Stimulated activated CD8-positive, alpha-beta memory T cell treated with anti-CD3 and anti-CD28 coated beads, Interleukin-12 subunit alpha, Interleukin-12 subunit beta, amount 100 ng/mL, for 24 hours (primary cell): ENCODE results near the gene TSPAN18.

Source experiments
- DNase-seq: peaks from one replicate; pipeline ENCODE4 v3.0.0-alpha.2; 2020; ENCODE audit errors: extremely low read depth

The TSPAN18 gene

DNA sequence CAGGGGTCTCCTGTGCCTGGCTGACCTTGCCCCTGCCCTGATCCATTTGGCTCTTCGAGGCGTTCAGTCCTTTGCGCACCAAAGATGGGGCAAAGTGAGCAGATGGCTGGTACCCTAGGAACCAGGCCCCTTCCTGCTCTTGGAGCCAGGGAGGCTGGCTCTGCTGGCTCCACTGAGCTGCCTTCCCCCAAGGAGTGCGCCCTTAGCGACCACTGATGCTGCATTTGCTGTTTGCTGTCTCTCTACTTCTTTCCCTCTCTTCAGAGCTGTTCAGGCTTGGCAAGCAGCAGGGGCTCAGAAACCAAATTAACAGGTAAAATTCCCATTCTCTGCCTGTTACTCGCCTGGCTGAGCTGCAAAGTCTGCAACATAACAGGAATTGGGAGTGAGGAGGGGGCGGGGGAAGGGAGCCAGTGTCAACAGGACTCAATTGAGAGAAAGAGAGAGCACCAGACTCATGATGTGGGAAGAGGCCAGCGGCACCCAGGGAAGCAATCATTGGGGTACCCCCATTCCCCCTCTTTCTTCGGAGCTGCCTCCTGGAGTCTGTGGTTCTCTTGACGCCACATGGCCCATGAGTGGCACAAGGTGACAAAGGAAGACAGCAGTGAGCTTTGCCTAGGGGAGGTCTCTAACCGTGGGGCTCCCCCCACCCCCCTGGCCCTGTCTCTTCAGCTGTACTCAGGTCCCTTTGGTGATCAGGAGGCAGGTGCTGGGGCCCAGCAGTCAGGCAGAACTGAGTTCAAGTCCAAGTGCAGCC lies 121.6 kb downstream of the TSPAN18 start:
- no peak for DNase-seq

DNA sequence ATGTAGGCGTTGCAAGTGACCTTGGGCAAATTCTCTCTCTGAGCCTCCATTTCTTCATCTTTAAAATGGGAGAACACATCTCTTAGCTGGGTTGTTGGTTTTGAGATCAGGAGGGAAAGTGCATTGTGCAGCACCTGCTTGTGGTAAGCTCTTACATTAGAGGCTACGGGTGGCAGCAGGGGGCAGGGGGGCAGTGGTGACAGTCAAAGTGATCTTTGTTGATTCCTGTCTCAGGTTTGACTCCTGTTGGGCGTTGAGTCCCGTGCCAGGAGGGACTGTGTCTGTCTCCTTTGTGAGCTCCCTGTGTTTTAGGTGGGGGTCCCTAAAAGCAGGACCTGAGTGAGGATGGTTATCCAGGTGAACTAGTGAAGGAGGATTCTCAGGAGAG lies 122.2 kb downstream of the TSPAN18 start:
- no peak for DNase-seq

GRCh38 chr11:44849424-44849823 lies 122.7 kb downstream of the TSPAN18 start:
- no peak for DNase-seq

GRCh38 chr11:44849922-44850321 lies 123.2 kb downstream of the TSPAN18 start:
- no peak for DNase-seq

DNA sequence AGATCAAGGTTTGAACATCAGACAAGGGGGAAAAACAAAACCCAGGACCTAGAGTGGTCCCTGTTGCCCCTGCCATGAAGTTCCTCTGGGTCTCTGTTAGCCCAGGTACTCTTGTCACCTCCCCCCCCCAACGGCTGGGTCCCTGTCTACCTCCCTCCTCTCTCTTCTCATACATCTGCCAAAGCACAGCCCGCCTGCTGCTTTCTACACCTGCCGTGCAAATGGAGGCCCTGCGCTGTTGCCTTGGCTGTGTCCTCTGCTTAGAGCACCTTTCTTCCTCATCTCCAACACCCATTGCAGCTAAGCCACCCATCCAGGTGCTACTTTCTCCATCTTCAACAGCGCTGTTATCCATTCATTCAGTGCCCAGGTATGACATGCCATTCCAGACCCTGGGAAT lies 124.7 kb downstream of the TSPAN18 start:
- DNase-seq: no peak

DNA sequence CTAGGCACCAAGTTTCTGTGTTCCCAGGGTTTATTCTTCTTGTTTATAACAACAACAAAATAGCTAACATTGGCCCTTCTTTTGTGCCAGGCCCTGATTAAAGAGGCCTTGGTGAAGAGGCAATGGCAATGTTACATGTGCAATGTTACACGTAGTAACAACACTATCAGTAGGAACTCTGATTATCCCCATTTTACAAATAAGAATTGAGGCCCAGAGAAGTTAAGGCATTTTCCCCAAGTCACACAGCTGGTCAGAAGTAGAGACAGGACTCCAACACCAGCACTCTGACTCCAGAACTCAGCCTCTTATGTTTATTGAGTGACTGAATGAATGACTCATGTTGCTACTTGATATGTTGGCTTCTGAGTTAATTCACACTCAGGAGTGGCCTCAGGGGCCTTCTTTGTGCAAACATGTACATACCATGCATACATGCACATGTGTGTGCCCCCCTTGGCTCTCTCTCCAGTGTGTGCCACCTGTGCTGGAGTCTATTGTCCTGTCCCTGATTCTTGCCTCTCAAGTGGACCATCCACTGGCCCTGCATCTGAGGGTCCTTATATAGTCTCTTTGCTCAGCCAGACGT lies 125.5 kb downstream of the TSPAN18 start:
- DNase-seq: no peak

DNA sequence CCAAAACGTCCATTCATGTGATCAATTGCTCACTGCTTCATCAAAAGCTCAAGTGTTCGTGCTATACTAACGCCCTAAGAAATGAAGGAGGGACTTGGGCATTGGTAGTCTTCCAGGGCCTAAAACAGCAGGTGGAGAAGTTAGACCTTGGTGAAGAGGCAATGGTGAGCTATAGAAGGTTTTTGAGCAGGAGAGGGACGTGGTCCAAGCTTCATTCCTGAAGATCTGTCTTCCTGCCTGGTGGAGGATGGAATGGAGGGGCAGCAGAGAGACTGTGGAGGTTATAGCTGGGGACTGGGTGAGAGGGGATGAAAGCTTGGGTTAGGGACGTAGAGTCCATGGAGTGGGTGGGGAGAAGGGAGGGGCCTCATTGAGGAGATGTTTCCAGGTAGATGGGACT lies 126.2 kb downstream of the TSPAN18 start:
- DNase-seq: no peak

- DNase-seq: no peak
These were observed 126.9 kb downstream of the TSPAN18 start for GRCh38 chr11:44853666-44854065.

DNA sequence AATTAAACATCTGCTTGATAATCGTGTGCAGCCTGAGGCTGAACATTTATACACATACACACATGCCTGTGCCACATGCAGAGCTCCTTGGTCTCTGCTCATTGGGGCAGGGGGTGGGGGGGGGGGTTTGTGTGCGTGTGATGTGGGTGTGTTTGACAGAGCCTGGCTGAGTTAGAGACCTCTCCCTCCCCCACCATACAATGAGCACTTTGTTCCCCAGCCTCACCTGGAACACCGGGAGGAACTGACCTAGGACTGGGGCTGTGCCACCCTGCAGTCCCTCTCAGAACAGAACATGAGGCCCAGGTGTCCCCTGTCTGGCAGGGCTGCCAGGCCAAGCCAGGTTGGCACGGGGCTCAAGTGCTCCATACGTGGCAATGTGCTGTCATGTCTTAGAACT lies 127.3 kb downstream of the TSPAN18 start:
- DNase-seq: no peak

GRCh38 chr11:44854741-44855492 lies 128.2 kb downstream of the TSPAN18 start:
- DNase-seq: no peak

DNA sequence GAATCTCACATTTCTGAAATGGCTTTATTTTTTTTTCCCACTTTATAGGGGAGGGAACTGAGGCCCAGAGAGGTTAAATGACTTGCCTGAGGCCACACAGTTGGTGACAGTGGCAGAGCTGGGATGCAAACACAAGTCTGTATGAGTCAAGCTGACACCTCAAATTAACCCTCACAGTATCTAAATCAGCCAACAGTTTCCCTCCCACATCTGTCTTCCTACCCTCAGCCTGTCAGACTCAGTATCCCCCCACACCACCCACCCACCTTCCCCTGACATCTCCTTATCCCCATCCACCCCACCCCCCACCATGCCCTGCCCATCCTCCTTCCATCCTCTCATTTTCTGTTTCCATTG lies 128.7 kb downstream of the TSPAN18 start:
- no peak for DNase-seq

DNA sequence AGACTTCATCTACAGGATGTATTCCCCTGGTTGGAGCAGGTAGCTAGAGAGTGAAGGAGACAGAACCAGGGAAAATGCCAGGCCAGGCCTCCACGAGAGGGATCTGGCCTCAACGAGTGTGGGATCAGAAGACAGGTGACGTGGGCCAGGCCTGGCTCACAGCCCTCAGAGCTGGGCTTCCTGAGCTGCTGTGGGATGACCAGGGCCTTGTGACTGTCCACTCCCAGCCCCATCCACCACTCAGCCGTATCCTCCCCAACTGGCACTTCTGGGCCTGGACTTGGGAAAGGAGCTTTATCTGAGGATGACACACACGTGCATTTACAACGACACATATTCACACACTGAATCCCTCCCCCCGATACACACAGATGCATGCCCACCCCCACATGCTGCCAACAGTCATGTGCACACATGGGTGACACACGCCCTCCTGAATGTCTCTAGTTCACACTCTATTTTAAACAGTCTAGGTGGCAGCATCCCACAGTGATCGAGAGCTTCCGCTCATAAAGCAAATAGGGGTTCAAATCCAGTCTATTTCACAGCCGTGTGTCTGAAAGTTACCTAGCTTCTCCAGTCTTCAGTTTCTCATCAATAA lies 130.8 kb downstream of the TSPAN18 start:
- no peak for DNase-seq

- DNase-seq: no peak
These were observed 132.2 kb downstream of the TSPAN18 start for GRCh38 chr11:44858796-44859527.

GRCh38 chr11:44859528-44859925 lies 132.8 kb downstream of the TSPAN18 start:
- no peak for DNase-seq

- DNase-seq: no peak
These were observed 133.6 kb downstream of the TSPAN18 start for GRCh38 chr11:44860346-44860745.

DNA sequence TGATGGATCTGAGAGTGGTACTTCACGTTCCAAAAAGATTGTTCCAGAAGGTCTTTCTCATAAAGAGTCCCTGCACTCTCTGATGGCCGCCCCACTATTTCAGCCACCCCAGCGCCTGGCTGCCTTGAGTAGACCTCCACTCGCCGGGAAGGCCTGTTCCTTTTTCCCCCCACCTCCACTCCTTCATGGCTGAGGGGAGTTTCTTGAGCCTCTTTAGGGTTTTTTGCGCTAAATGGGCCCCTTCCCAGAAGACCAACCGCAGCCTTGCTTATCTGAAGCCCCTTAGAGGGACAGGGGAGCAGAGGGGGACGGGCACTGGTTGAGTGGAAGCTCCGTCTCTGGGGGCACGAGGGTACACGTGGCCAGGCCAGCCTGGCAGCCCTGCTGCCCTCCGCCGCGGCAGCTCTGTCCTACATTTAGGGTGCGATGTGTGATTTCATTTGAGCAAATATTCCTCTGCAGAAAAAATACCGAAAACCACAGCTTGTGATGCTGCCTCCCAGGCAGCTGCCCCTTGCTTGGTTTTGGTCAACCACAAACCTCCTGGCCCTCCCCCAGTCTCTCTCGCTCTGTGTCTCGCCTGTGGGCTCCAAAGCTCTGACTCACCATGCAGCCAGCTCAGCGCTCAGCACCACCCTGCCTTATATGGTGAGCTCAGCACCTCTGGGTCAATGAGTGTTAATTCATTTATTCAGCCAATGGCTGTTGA lies 135.2 kb downstream of the TSPAN18 start:
- peak; percentile 76 for DNase-seq

- no peak for DNase-seq
These were observed 135.9 kb downstream of the TSPAN18 start for GRCh38 chr11:44862558-44863101.

GRCh38 chr11:44863231-44863630 lies 136.5 kb downstream of the TSPAN18 start:
- DNase-seq: no peak

- DNase-seq: no peak
These were observed 139.1 kb downstream of the TSPAN18 start for GRCh38 chr11:44865866-44866272.

DNA sequence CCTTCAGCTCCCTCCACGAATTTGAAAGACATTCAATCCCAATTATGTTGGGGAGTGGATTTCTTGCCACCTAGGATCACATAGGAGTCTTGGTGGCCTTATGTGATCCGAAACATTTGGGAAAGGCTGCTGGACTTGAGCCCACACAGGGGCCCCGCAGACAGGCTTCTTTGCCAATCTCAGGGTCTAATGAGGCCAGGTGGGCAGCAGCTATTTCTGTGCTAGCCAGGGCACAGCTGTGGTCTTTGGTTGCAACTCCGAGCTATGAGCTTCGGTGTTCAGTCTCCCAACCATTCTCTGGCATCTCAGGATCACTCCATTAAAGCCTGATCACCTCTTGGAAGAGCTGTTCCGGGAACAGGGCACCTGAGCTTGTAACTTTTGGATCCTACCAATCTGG lies 139.5 kb downstream of the TSPAN18 start:
- DNase-seq: no peak

DNA sequence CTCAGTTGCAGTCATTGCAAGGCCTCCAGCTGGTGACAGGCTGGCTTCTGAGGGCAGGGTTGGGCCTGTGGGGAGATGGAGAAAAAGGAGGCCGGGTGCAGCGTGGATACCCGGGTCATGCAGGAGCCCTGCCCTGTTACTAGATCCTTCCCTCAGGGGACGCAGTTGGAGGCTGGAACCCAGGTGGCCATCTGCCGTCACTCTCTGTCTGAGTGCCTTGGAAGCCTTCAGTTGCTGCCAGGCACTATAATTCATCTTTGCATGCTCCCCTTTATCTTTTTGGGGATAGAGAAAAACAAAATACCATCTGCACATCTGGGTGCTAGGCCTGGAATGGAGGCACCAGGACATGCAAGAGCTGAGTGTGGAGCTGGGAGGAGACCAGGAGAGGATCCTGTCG lies 141.3 kb downstream of the TSPAN18 start:
- no peak for DNase-seq
